Ectodermal cell (in vitro differentiated cells): Measurements from ENCODE around the gene COX8A.

ENCODE experiments used
- H3K27ac ChIP-seq: 2 replicates; pipeline ENCODE4 v1.7.0; 2013; ENCODE audit warnings: mild to moderate bottlenecking, low read depth, low read length; ENCODE audit not compliant: insufficient read depth, poor library complexity, severe bottlenecking
- H3K27me3 ChIP-seq: 2 replicates; pipeline ENCODE4 v1.7.0; 2013; ENCODE audit warnings: mild to moderate bottlenecking, low read length; ENCODE audit not compliant: insufficient read depth, control insufficient read depth, poor library complexity, severe bottlenecking
- H3K36me3 ChIP-seq: one replicate; pipeline ENCODE4 v1.7.0; 2013; ENCODE audit warnings: low read length; ENCODE audit not compliant: control insufficient read depth, insufficient read depth
- H3K4me1 ChIP-seq: one replicate; pipeline ENCODE4 v1.7.0; 2013; ENCODE audit warnings: low read length; ENCODE audit not compliant: control insufficient read depth, insufficient read depth
- H3K4me3 ChIP-seq: 2 replicates; pipeline ENCODE4 v1.7.0; 2013; ENCODE audit warnings: low read depth, low read length, control low read depth; ENCODE audit not compliant: insufficient read depth
- H3K9me3 ChIP-seq: 2 replicates; pipeline ENCODE4 v1.7.0; 2013; ENCODE audit warnings: mild to moderate bottlenecking, low read length, moderate library complexity; ENCODE audit not compliant: control insufficient read depth
- WGBS, 2 experiments: methylation state at CpG; one replicate each; pipeline ENCODE4 v1.1.7; 2013; ENCODE audit warnings: missing lambda C conversion rate in 2 of 2; 5-methylcytosine and 5-hydroxymethylcytosine counted together

The COX8A gene

DNA sequence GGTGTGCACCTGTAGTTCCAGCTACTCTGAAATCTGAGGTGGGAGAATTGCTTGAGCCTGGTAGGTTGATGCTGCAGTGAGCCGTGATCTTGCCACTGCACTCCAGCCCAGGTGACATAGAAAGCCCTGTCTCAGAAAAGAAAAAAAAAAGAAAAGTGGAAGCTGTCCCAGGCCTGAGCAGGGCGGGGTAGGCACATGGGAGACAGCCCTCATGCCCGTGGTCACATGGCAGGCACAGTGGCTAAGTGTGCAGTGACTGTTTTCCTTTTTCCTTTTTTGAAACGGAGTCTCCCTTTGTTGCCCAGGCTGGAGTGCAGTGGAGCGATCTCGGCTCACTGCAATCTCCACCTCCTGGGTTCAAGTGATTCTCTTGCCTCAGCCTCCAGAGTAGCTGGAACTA, 19.6 kb downstream of the COX8A start:
- peaks cover 17% of the 10 kb centered on the region for H3K4me1 ChIP-seq
- peaks cover 24% of the 10 kb centered on the region for H3K36me3 ChIP-seq
- H3K27me3 ChIP-seq = peaks cover 6% of the 10 kb centered on the region
- H3K9me3 ChIP-seq = no peaks in the 10 kb centered on the region
- H3K4me3 ChIP-seq = no peak overlapping the region
- no peak overlapping the region for H3K27ac ChIP-seq
- WGBS, 2 experiments = 88 to 95% methylated on average over 6 of the region's 6 CpGs

DNA sequence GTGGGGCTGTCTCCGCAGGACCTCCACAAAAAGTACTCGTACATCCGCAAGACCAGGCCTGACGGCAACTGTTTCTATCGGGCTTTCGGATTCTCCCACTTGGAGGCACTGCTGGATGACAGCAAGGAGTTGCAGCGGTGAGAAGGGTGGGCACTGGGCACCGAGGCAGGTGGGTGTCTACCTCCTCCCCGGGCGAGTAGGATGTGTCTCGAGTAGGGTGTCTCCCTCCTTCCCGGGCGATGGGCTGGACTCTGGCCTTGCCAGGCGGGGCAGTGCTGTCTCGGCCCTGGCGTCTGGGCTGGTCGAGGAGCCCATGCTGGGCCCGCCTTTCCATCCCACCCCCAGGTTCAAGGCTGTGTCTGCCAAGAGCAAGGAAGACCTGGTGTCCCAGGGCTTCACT, 22.1 kb downstream of the COX8A start:
- Histone ChIP-seq H3K27me3 (peaks cover 27% of the 10 kb centered on the region), H3K4me3 (no peak overlapping the region), H3K4me1 (peaks cover 22% of the 10 kb centered on the region), H3K36me3 (peaks cover 14% of the 10 kb centered on the region), H3K27ac (no peak overlapping the region), H3K9me3 (no peaks in the 10 kb centered on the region)
- WGBS, 2 experiments = 95 to 96% methylated on average over 18 of the region's 18 CpGs

DNA sequence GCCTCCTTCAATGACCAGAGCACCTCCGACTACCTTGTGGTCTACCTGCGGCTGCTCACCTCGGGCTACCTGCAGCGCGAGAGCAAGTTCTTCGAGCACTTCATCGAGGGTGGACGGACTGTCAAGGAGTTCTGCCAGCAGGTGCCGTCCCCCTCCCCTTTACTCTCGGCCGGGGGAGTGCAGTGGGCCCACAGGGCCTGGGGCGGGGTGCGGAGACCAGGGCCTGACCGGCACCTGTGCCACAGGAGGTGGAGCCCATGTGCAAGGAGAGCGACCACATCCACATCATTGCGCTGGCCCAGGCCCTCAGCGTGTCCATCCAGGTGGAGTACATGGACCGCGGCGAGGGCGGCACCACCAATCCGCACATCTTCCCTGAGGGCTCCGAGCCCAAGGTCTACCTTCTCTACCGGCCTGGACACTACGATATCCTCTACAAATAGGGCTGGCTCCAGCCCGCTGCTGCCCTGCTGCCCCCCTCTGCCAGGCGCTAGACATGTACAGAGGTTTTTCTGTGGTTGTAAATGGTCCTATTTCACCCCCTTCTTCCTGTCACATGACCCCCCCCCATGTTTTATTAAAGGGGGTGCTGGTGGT, 22.8 kb downstream of the COX8A start:
- WGBS, 2 experiments = 96 to 97% methylated on average over 27 of the region's 27 CpGs
- H3K27ac ChIP-seq = no peak overlapping the region
- peaks cover 14% of the 10 kb centered on the region for H3K36me3 ChIP-seq
- H3K27me3 ChIP-seq = peaks cover 29% of the 10 kb centered on the region
- H3K4me1 ChIP-seq = peaks cover 22% of the 10 kb centered on the region
- H3K9me3 ChIP-seq = no peaks in the 10 kb centered on the region
- H3K4me3 ChIP-seq = no peak overlapping the region

DNA sequence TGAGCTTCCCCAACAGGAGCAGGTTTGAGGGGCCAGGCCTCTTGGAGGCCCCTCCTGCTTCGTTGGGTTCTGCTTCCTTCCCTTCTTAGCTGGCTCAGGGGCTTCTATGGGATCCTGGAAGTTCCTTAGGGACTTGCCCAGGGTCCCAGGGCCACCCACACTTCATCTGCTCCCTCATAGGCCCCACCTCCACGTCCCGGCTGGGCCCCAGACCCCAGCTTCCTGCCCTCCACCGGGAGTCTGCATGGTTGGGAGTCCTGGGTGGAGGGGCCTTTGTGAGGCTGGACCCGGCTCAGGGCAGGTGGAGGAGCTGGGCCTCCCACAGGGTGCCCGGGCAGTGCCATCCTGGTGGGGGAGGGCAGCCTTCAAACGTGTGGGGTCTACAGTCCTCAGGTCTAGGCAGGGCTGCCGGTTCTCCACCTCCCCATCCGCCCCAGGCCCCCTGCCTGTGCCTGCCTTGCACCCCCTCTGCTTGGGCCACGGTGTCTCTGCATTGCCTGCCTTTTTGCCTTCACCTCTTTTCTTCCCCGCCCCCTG, 23.4 kb downstream of the COX8A start:
- no peak overlapping the region for H3K27ac ChIP-seq
- 76% methylated on average over 11 of the region's 11 CpGs for WGBS, 2 experiments
- peaks cover 14% of the 10 kb centered on the region for H3K36me3 ChIP-seq
- H3K4me3 ChIP-seq = no peak overlapping the region
- peaks cover 22% of the 10 kb centered on the region for H3K4me1 ChIP-seq
- peaks cover 29% of the 10 kb centered on the region for H3K27me3 ChIP-seq
- H3K9me3 ChIP-seq = no peaks in the 10 kb centered on the region

DNA sequence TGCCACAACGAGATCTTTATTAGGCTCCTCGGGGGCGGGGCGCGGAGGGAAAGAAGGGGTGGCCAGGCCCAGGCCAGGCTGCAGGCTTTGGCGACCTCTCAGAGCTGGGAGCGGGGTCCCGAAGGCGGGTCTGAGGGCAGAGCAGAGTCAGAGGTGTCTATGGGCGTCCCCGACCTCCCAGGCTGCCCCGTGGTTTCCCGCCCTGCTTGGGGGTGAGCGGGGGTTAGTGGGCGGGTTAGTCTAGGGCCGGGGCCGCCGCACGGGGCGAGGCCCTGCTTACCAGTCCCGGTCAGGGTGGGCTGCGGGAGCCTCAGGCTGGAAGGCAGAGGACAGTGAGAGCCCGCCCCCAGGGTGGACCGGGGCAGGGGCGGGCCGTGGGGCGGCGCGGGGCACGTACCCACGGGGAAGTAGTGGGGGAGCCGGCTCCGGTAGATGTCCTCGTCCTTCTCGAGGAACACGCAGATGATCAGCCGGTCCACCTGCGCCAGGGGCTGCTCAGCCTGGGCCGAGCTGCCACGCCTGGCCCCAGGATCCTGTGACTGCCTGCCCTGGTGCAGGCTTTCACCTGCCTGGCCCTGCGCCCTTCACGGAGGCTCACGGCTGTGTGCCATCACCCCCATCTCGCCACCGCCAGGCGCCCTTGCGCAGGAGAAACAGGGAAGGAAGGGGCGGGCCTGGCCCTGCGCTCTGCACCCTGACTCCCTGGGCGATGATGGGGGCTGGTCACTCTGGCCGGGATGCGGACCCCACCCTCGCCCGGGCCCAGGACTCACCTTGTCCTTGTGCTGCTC, 24.3 kb downstream of the COX8A start:
- peaks cover 22% of the 10 kb centered on the region for H3K4me1 ChIP-seq
- peak overlapping the region; percentile 15 for H3K4me3 ChIP-seq
- no peak overlapping the region for H3K27ac ChIP-seq
- 32% methylated on average over 54 of the region's 54 CpGs for WGBS, 2 experiments
- H3K36me3 ChIP-seq = peaks cover 14% of the 10 kb centered on the region
- peaks cover 29% of the 10 kb centered on the region for H3K27me3 ChIP-seq
- no peaks in the 10 kb centered on the region for H3K9me3 ChIP-seq

DNA sequence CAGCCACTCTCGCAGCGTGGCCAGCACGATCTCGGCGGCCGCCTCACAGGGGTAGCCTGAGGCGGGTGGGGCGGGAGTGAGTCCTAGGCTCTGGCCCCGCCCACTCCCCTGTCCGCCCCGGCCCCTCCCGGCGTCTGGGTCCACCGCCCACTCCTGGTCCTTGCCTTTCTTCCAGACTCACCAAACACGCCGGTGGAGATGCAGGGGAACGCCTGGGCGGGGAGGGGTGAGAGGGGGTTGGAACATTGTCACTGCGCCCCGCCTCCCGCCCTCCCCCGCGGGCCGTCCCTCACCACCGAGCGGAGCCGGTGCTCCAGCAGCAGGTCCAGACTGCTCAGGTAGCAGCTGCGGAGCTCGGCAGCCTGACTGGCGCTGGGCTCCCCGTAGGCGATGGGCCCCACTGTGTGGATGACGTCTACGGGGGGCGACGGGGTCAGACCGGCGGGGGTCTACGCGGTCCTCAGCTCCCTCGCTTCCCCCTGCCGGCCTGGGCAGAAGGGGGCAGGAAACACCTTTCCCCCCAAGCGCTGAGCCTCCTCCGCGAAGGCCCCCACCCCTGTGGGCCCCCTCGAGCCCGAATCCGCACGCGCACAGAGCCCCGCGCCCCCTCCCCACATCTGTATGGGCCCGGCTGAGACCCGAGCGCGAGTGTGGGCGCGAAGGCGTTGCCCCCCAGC, 25.1 kb downstream of the COX8A start:
- Histone ChIP-seq H3K27ac (no peak overlapping the region), H3K36me3 (peaks cover 14% of the 10 kb centered on the region), H3K4me1 (peaks cover 22% of the 10 kb centered on the region), H3K9me3 (no peaks in the 10 kb centered on the region), H3K27me3 (peaks cover 36% of the 10 kb centered on the region), H3K4me3 (peak overlapping the region; percentile 15)
- 2% methylated on average over 59 of the region's 59 CpGs for WGBS, 2 experiments

DNA sequence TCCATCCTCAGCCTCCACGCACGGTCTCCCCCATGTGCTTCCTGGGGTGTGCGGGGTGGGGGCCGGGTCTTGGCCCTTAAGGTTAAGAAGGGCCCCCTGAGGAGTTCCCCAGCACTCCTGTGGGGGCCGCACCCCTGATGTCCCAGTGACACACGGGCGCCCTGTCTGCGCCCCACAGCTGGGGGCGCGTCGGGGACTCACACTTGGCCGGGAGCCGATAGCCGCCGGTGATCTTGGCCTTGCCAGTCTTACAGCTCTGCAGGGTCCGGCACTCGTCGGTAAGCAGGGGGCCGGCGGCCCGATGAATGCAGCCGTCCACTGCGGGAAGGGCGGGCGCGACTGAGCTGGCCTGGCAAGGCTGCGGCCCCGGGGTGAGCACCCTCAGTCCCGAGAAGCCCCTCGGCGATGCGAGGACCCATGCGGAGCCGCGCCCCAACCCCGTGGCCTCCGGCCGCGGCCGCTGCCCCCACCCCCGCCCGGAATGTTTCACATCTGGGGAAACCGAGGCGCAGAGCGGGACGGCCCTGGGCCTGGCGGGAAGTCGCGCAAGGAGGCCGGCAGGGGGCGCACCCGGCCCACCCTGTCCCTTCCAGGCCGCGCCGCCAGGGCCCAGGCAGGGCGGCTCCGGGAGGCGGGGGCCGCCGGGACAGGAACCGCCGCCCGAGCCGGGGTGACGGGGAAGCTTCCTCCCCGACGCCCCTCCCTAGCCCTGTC, 25.8 kb downstream of the COX8A start:
- no peaks in the 10 kb centered on the region for H3K9me3 ChIP-seq
- peaks cover 22% of the 10 kb centered on the region for H3K4me1 ChIP-seq
- peak overlapping the region; percentile 15 for H3K4me3 ChIP-seq
- H3K27ac ChIP-seq = no peak overlapping the region
- 2 to 3% methylated on average over 67 of the region's 67 CpGs for WGBS, 2 experiments
- peaks cover 14% of the 10 kb centered on the region for H3K36me3 ChIP-seq
- H3K27me3 ChIP-seq = peaks cover 42% of the 10 kb centered on the region

DNA sequence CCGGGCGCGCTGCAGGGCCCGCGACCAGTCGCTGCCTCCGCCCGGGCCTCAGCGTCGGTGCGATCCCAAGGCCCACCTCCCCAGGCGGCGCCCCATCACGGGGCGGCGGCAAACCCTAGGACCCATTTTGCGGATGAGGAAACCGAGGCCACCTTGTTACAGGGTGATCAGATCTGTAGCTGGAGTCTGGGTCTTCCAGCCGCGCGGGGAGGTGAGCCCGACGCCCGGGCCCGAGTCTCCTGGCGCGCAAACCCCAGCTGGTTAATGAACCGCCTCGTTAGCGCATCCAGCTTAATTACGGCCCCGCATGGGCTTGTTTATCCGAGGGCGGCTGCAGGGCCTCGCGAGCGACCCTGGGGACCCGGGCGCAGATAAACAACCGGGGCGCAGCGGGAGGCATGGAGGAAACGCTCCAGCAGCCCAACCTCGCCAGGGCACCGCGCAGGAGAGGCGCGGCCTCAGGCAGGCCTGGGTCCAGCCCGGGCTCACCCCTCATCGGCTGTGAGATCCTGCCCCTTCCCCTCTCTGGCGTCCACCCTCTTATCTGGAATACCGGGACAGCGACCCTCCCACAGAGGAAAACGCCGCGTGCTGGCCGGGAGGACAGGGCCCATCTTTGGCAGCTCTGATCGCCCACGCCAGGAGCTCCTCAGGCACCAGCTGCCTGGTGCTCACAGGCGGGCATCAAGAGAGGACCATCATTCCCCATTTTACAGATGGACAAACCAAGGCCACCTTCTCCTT, 26.5 kb downstream of the COX8A start:
- Histone ChIP-seq H3K27ac (no peak overlapping the region), H3K4me3 (no peak overlapping the region)

DNA sequence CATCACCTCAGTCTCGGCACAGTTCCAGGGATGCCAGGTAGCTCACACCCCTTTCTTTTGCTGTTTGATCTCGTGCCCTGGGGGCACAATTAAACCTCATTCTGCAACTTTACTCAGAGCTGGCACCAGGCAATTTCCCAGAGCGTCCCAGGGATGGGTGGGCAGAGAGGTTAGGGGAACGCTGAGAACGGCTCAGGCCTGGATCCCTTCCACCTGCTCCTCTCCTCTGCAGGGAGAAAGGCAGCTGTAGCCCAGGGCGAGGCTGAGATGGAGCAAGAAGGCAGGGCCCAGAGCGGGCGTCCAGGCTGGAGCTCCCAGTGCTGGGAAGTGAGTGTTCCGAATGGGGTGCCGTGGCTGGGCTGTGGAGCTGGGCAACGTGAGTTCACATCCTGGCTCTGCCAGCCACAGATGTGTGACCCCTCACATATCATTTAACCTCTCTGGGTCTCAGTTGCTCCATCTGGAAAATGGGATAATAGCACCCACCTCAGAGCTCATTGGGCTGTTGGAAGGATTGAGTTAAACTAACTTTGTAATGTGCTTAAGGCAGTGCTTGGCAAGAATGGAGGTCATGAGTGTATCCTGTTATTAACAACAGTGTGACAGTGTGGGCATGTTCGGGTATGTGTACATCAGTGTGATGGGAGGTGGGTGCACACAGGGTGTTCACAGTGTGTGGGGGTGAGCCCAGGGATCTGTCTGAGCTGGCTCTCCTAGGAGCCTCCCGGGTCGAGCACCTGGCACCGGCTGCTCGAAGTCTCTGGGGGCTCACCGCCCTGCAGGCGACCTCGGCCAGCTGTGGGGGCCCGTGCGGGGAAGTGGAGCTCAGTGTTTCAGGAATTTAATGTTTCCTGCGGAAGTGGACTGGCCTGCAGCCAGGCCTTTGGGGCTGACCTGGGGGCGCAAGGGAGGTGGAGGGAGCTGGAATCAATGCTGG, 27.3 kb downstream of the COX8A start:
- Histone ChIP-seq H3K36me3 (peaks cover 13% of the 10 kb centered on the region), H3K27me3 (peaks cover 57% of the 10 kb centered on the region), H3K9me3 (no peaks in the 10 kb centered on the region), H3K4me1 (peaks cover 25% of the 10 kb centered on the region), H3K4me3 (no peak overlapping the region), H3K27ac (no peak overlapping the region)
- 89 to 92% methylated on average over 23 of the region's 23 CpGs for WGBS, 2 experiments

More for the DNA sequence above, 26.5 kb downstream of the COX8A start:
- Histone ChIP-seq H3K27me3 (peaks cover 49% of the 10 kb centered on the region), H3K9me3 (no peaks in the 10 kb centered on the region), H3K36me3 (peaks cover 14% of the 10 kb centered on the region), H3K4me1 (peaks cover 22% of the 10 kb centered on the region)
- WGBS, 2 experiments = 70% methylated on average over 60 of the region's 60 CpGs
